Mucosa of rectum (tissue), 2 donors: ENCODE results near the gene SPRED1.

ENCODE experiments used
- H3K27ac ChIP-seq, 2 donors: one replicate each; pipeline ENCODE4 v1.7.0; 2013; ENCODE audit warnings: inconsistent platforms in 2 of 2, low read depth in 2 of 2, low read length in 2 of 2
- H3K27me3 ChIP-seq, 2 donors: one replicate each; pipeline ENCODE4 v1.7.0; 2013; ENCODE audit warnings: low read length in 2 of 2; ENCODE audit not compliant: control insufficient read depth in 2 of 2, insufficient read depth in 2 of 2
- H3K36me3 ChIP-seq, 2 donors: one replicate each; pipeline ENCODE4 v1.7.0; 2013; ENCODE audit warnings: low read length in 2 of 2; ENCODE audit not compliant: control insufficient read depth in 2 of 2, insufficient read depth in 2 of 2
- H3K4me1 ChIP-seq, 2 donors: one replicate each; pipeline ENCODE4 v1.7.0; 2013; ENCODE audit warnings: low read length in 2 of 2, mild to moderate bottlenecking in 1 of 2; ENCODE audit not compliant: control insufficient read depth in 2 of 2, insufficient read depth in 2 of 2
- H3K4me3 ChIP-seq, 2 donors: one replicate each; pipeline ENCODE4 v1.7.0; 2013; ENCODE audit warnings: low read length in 2 of 2
- H3K9ac ChIP-seq, 2 donors: one replicate each; pipeline ENCODE4 v1.7.0; 2013; ENCODE audit warnings: low read length in 2 of 2, low read depth in 1 of 2, mild to moderate bottlenecking in 1 of 2
- H3K9me3 ChIP-seq, 2 donors: one replicate each; pipeline ENCODE4 v1.7.0; 2013; ENCODE audit warnings: low read length in 2 of 2; ENCODE audit not compliant: control insufficient read depth in 2 of 2
- donor health status: healthy.
- donor health status: Normal muscosa, but diverticular disease.

The SPRED1 gene

DNA sequence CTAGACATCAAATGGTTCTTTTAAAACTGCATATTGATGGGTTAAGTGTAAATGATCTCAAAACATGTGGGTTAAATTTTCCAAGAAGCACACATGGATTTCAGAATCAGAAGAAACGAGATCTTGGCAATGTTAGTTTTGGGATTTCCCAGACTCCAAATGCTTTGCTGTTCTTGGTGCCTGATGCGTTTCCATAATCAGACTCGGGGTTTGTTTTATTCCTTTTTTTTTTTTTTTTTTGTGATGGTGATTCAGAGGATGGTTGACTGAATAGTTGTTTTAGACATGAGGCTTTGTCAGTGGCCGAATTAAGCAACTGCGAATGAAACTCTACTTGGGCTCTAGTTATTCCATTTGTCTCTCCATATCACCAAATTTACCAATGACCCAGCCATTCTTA, 149.1 kb downstream of the SPRED1 start:
- Histone ChIP-seq H3K27ac (no peak overlapping the region), H3K9ac (no peak overlapping the region), H3K27me3 (no peaks in the 10 kb centered on the region), H3K4me3 (no peak overlapping the region), H3K9me3 (no peaks in the 10 kb centered on the region), H3K36me3 (no peaks in the 10 kb centered on the region), H3K4me1 (no peaks in the 10 kb centered on the region)

DNA sequence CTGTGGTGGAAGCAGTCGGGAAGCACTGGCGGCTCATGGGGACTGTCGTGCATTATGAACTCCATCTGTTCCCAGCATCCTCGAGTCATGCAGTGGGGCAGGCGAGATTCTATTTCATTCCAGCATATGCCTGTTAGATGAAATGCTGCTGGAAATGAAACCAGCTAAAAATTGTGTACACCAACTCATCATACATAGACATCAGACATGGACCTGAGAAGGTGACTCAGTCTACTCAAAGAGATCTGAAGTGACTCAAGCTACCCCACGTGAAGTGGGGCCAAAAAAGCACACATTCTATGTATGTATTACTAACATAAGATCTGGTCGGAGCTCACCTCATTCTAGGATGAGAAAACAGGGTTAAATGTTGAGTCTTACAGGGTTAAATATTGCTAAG, 153.8 kb downstream of the SPRED1 start:
- no peaks in the 10 kb centered on the region for H3K27me3 ChIP-seq
- H3K4me1 ChIP-seq, result no peaks in the 10 kb centered on the region
- no peak overlapping the region for H3K4me3 ChIP-seq
- H3K9me3 ChIP-seq, result no peaks in the 10 kb centered on the region
- H3K27ac ChIP-seq, result no peak overlapping the region
- no peaks in the 10 kb centered on the region for H3K36me3 ChIP-seq
- no peak overlapping the region for H3K9ac ChIP-seq
